OCI-LY7 (cell line): ENCODE results near the gene GPC2. TPM values are rescaled to one million over a fixed set of nuclear protein-coding genes. Genes with fewer than 3 reads are reported as not detected.

Source experiments
- BruUV-seq: library from RNA; stranded (reverse); fragments of 400-500 nt; replicated peaks from 2 replicates; lab custom pipeline; 2021; lab: Mats Ljungman, UMichigan
- CTCF ChIA-PET: fragments of 300-600 bp; sonication (Branson Sonifier 250); formaldehyde crosslinking; loops from one replicate; lab custom pipeline; 2022; ENCODE audit warnings: antibody characterized with exemption; ENCODE audit not compliant: unreplicated experiment; lab: Charles Lee
- POLR2A ChIA-PET: fragments of 300-600 bp; sonication (Branson Sonifier 250); formaldehyde crosslinking; loops from one replicate; lab custom pipeline; 2022; ENCODE audit warnings: antibody characterized with exemption; lab: Charles Lee
- DNase-seq: peaks from one replicate; pipeline ENCODE4 v3.0.0-alpha.2; 2015; ENCODE audit warnings: low spot score
- H2AFZ ChIP-seq: fragments of 200-600 bp; sonication (generic), shearing (Covaris generic); 2 replicates; pipeline ENCODE4 v1.6.1; 2014; ENCODE audit warnings: mild to moderate bottlenecking, antibody characterized with exemption, low read length, moderate library complexity
- H3K27ac ChIP-seq: fragments of 200-600 bp; sonication (generic); 2 replicates; pipeline ENCODE4 v1.5.1; 2014; ENCODE audit warnings: mixed run types, low read depth, mild to moderate bottlenecking, moderate library complexity, low read length, inconsistent platforms; ENCODE audit not compliant: poor library complexity, severe bottlenecking
- H3K36me3 ChIP-seq: fragments of 200-600 bp; sonication (generic); 2 replicates; pipeline ENCODE4 v1.6.1; 2014; ENCODE audit warnings: mild to moderate bottlenecking, antibody characterized with exemption, low read length, moderate library complexity, mixed read lengths; ENCODE audit not compliant: insufficient read depth
- H3K4me1 ChIP-seq: fragments of 200-600 bp; sonication (generic); 2 replicates; pipeline ENCODE4 v1.5.1; 2014; ENCODE audit warnings: mild to moderate bottlenecking, low read length; ENCODE audit not compliant: insufficient read depth, poor library complexity, severe bottlenecking
- H3K4me2 ChIP-seq: fragments of 200-600 bp; sonication (generic); 2 replicates; pipeline ENCODE4 v1.6.1; 2014; ENCODE audit warnings: mild to moderate bottlenecking, low read length
- H3K4me3 ChIP-seq: fragments of 200-600 bp; sonication (generic); 2 replicates; pipeline ENCODE4 v1.5.1; 2014; ENCODE audit warnings: mild to moderate bottlenecking, low read depth, low read length; ENCODE audit not compliant: poor library complexity, severe bottlenecking
- H3K79me2 ChIP-seq: fragments of 200-600 bp; sonication (generic); 2 replicates; pipeline ENCODE4 v1.6.1; 2016; ENCODE audit warnings: low read depth, mild to moderate bottlenecking, low read length, moderate library complexity, mixed read lengths; ENCODE audit not compliant: insufficient read depth
- H3K9me2 ChIP-seq: fragments of 200-600 bp; sonication (generic); 2 replicates; pipeline ENCODE4 v1.6.1; 2016; ENCODE audit warnings: mild to moderate bottlenecking, low read length, mixed read lengths; ENCODE audit not compliant: insufficient read depth
- H3K9me3 ChIP-seq: fragments of 200-600 bp; sonication (generic); 2 replicates; pipeline ENCODE4 v1.6.1; 2014; ENCODE audit warnings: mild to moderate bottlenecking, mixed run types, low read length, mixed read lengths
- H4K20me1 ChIP-seq: fragments of 200-600 bp; sonication (generic); 2 replicates; pipeline ENCODE4 v1.6.1; 2014; ENCODE audit warnings: mild to moderate bottlenecking, antibody characterized with exemption, low read length, moderate library complexity, mixed read lengths; ENCODE audit not compliant: insufficient read depth
- CTCF ChIP-seq: fragments of 200-600 bp; sonication (generic); conservative IDR thresholded peaks from 2 replicates; pipeline ENCODE4 v1.5.1; 2014; ENCODE audit warnings: mild to moderate bottlenecking, antibody characterized with exemption, low read length, moderate library complexity, mixed read lengths
- EZH2phosphoT487 ChIP-seq: fragments of 200-600 bp; sonication (generic); IDR thresholded peaks from 2 replicates; pipeline ENCODE4 v1.6.1; 2018; ENCODE audit warnings: low read depth, borderline replicate concordance, mild to moderate bottlenecking, mixed run types, antibody characterized with exemption, low read length, moderate library complexity, mixed read lengths
- intact Hi-C: fragments of 100-400 bp; cut with micrococcal nuclease; formaldehyde crosslinking; loops from one replicate; pipeline ENCODE4 v1.10.0; 2022; ENCODE audit not compliant: unreplicated experiment
- total RNA-seq, 2 experiments: library from RNA; depleted of rRNA in 1 of 2; stranded (reverse); fragments of >200 nt in 1 of 2; shearing (Covaris generic) in 1 of 2; gene quantifications; 2 replicates each; pipeline ENCODE4 v1.2.3, GENCODE V29; 2014 to 2022

Gene GPC2
- total RNA-seq, 2 experiments from 2014 or later = 20.2 to 23.2 TPM

DNA sequence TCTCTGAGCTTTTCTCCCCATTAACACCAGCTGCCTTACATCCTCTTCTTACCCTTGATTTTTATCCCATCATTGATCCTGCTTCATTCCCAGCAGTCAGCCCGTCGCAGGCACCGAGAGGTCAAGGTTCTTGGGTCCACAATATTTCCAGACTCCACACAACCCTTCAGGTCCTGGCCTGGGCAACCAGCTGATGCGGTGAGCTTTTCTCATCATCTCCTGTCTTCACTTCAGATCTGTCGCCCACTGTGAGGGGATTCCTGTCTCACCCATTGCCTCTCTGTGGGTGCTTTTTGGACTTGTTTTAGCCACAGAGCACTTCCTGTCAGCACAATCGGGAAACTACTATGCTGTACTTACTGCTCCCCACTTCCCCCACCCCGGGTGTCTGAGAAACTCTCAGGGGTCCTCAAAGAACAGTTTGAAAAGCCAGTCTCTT is 34.2 kb upstream of the GPC2 start:
- POLR2A ChIA-PET = interaction anchor here (0.8 to 3.0 kb wide), 7 partner anchors 10 to 82 kb away, joined by 3 to 25 read pairs (median 6); partner anchors contain the start of gene LAMTOR4
- DNase-seq = peak; percentile 68
- TF ChIP-seq CTCF = no peak
- TF ChIP-seq EZH2phosphoT487 = no peak
- peak overlapping the region; percentile 2; the same call in 1 of the 2 replicates for H2AFZ ChIP-seq
- peak overlapping the region; percentile 51 for H3K27ac ChIP-seq
- no TSS peak for BruUV-seq
- intact Hi-C loops = no loop called here
- no peaks in the 10 kb centered on the region for H3K9me2 ChIP-seq
- no peaks in the 10 kb centered on the region for H4K20me1 ChIP-seq
- CTCF ChIA-PET = interaction anchor here (1.0 to 1.1 kb wide), 2 partner anchors 9 to 78 kb away, joined by 4 to 8 read pairs; no protein-coding TSS in a partner anchor
- peaks cover 9% of the 10 kb centered on the region; the same call in 1 of the 2 replicates for H3K36me3 ChIP-seq
- H3K9me3 ChIP-seq = no peaks in the 10 kb centered on the region
- peak overlapping the region; percentile 24 for H3K4me3 ChIP-seq
- peaks cover 76% of the 10 kb centered on the region for H3K4me1 ChIP-seq
- H3K79me2 ChIP-seq = no peaks in the 10 kb centered on the region
- peak overlapping the region; percentile 53 for H3K4me2 ChIP-seq

DNA sequence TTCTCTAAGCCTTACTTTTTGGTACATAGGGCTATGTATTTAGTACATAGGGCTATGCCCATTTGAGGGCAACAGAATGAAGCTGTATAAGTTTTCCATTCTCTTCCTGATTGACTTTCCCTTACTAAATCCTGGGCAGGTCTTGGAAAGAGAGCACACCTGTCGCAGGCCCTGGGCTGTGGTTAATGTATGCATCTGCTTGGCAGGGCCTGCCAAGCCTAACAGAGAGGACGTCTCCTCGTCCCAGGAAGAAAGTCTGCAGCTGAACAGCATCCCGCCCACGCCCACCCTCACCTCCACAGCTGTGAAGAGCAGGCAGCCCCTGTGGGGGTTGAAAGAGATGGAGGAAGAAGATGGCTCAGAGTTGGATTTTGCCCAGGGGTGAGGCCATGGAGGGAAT is 33.6 kb upstream of the GPC2 start:
- POLR2A ChIA-PET = interaction anchor here (0.8 to 3.0 kb wide), 7 partner anchors 9 to 81 kb away, joined by 3 to 25 read pairs (median 6); partner anchors contain the start of gene LAMTOR4

More for the DNA sequence above, 33.6 kb upstream of the GPC2 start:
- peaks cover 9% of the 10 kb centered on the region; the same call in 1 of the 2 replicates for H3K36me3 ChIP-seq
- no peak for TF ChIP-seq EZH2phosphoT487
- TF ChIP-seq CTCF = no peak
- DNase-seq = no peak
- peak overlapping the region; percentile 2; the same call in 1 of the 2 replicates for H2AFZ ChIP-seq
- H3K79me2 ChIP-seq = no peaks in the 10 kb centered on the region
- H3K4me1 ChIP-seq = peaks cover 70% of the 10 kb centered on the region
- intact Hi-C loops = no loop called here
- no TSS peak for BruUV-seq
- H3K4me3 ChIP-seq = peak overlapping the region; percentile 24
- H4K20me1 ChIP-seq = no peaks in the 10 kb centered on the region
- H3K9me2 ChIP-seq = no peaks in the 10 kb centered on the region
- CTCF ChIA-PET = interaction anchor here (1.0 to 1.1 kb wide), 2 partner anchors 9 to 78 kb away, joined by 4 to 8 read pairs; no protein-coding TSS in a partner anchor
- no peaks in the 10 kb centered on the region for H3K9me3 ChIP-seq
- H3K4me2 ChIP-seq = peak overlapping the region; percentile 53
- H3K27ac ChIP-seq = peak overlapping the region; percentile 51
